SU-DHL-6 (cell line): ENCODE results near the gene SLC40A1.

ENCODE experiments used
- H2AFZ ChIP-seq: fragments of 200-600 bp; sonication (generic); 2 replicates; pipeline ENCODE4 v1.6.1; 2014; ENCODE audit warnings: low read depth, mild to moderate bottlenecking, moderate library complexity, mixed read lengths, antibody characterized with exemption, low read length; ENCODE audit not compliant: severe bottlenecking
- H3F3A ChIP-seq: fragments of 200-600 bp; shearing (Covaris generic); 2 replicates; pipeline ENCODE4 v1.6.0; 2016; ENCODE audit warnings: antibody characterized with exemption, mild to moderate bottlenecking; ENCODE audit not compliant: insufficient read depth
- H3K27ac ChIP-seq: fragments of 200-600 bp; sonication (generic); 2 replicates; pipeline ENCODE4 v1.5.1; 2016; ENCODE audit warnings: low read depth, mild to moderate bottlenecking, low read length, moderate library complexity, mixed read lengths
- H3K27me3 ChIP-seq: fragments of 200-600 bp; sonication (generic), shearing (Covaris generic); 2 replicates; pipeline ENCODE4 v1.6.0; 2014; ENCODE audit warnings: mild to moderate bottlenecking, low read length
- H3K36me3 ChIP-seq: fragments of 200-600 bp; sonication (generic); 2 replicates; pipeline ENCODE4 v1.6.1; 2014; ENCODE audit warnings: mild to moderate bottlenecking, low read length, mixed read lengths
- H3K4me2 ChIP-seq: fragments of 300-600, 200-600 bp; shearing (Covaris generic), sonication (generic); 2 replicates; pipeline ENCODE4 v1.6.0; 2014; ENCODE audit warnings: low read length, low read depth, mild to moderate bottlenecking; ENCODE audit not compliant: poor library complexity, severe bottlenecking
- H3K4me3 ChIP-seq: fragments of 200-600 bp; sonication (generic); 2 replicates; pipeline ENCODE4 v1.5.1; 2014; ENCODE audit warnings: antibody characterized with exemption, low read length, mild to moderate bottlenecking, mixed read lengths; ENCODE audit not compliant: insufficient read depth, poor library complexity, severe bottlenecking
- H3K79me2 ChIP-seq: fragments of 200-600 bp; sonication (generic); 2 replicates; pipeline ENCODE4 v1.6.1; 2014; ENCODE audit warnings: mild to moderate bottlenecking, low read length, moderate library complexity; ENCODE audit not compliant: insufficient read depth
- H3K9ac ChIP-seq: fragments of 200-600 bp; sonication (generic); 2 replicates; pipeline ENCODE4 v1.7.0; 2014; ENCODE audit warnings: mild to moderate bottlenecking, low read length
- H3K9me2 ChIP-seq: fragments of 200-600 bp; sonication (generic); replicated peaks from 2 replicates; pipeline ENCODE4 v1.6.1; 2014; ENCODE audit warnings: low read length; ENCODE audit not compliant: insufficient read depth
- H3K9me3 ChIP-seq: fragments of 200-600 bp; sonication (generic); 2 replicates; pipeline ENCODE4 v1.6.1; 2014; ENCODE audit warnings: low read length, mixed read lengths; ENCODE audit not compliant: insufficient read depth
- H4K20me1 ChIP-seq: fragments of 200-600 bp; sonication (generic); 2 replicates; pipeline ENCODE4 v1.6.1; 2014; ENCODE audit warnings: low read depth, mild to moderate bottlenecking, antibody characterized with exemption, low read length, moderate library complexity, mixed read lengths
- EZH2phosphoT487 ChIP-seq: fragments of 200-600 bp; sonication (generic), shearing (Covaris generic); conservative IDR thresholded peaks from 2 replicates; pipeline ENCODE4 v1.6.1; 2018; ENCODE audit warnings: mild to moderate bottlenecking, antibody characterized with exemption, low read length, moderate library complexity, mixed read lengths
- TF ChIP-seq, protein P1 (sequence below): fragments of 200-600 bp; sonication (generic); IDR thresholded peaks from one replicate; pipeline ENCODE4 v1.5.1; 2017; ENCODE audit warnings: antibody characterized with exemption, mild to moderate bottlenecking, low read length, moderate library complexity; ENCODE audit not compliant: insufficient read depth, poor library complexity, severe bottlenecking

SLC40A1 gene

DNA sequence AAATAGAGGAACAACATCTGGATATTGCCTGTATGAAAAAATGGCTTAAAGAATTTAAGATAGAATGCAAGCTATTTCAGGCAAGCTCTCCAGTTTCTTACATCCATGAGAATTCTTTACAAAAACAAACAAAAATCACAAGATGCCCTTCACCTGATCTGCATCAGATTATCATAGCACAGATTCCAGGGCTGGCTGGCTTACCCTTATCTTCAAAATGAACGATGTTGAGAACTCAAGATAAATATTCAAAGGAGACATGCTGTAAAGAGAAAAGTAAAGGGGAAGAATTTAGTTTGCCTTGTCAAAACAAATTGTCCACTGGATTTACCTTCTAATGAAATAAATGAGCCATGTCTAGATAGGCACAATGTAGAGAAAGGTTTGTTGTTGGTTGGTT, 18.7 kb upstream of the SLC40A1 start:
- no peaks in the 10 kb centered on the region for H3K36me3 ChIP-seq
- no peak overlapping the region for H3K4me3 ChIP-seq
- H3K9me3 ChIP-seq = no peaks in the 10 kb centered on the region
- TF ChIP-seq, protein P1, sequence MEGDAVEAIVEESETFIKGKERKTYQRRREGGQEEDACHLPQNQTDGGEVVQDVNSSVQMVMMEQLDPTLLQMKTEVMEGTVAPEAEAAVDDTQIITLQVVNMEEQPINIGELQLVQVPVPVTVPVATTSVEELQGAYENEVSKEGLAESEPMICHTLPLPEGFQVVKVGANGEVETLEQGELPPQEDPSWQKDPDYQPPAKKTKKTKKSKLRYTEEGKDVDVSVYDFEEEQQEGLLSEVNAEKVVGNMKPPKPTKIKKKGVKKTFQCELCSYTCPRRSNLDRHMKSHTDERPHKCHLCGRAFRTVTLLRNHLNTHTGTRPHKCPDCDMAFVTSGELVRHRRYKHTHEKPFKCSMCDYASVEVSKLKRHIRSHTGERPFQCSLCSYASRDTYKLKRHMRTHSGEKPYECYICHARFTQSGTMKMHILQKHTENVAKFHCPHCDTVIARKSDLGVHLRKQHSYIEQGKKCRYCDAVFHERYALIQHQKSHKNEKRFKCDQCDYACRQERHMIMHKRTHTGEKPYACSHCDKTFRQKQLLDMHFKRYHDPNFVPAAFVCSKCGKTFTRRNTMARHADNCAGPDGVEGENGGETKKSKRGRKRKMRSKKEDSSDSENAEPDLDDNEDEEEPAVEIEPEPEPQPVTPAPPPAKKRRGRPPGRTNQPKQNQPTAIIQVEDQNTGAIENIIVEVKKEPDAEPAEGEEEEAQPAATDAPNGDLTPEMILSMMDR = no peak
- TF ChIP-seq EZH2phosphoT487 = no peak
- H3F3A ChIP-seq = no peaks in the 10 kb centered on the region
- H4K20me1 ChIP-seq = no peaks in the 10 kb centered on the region
- H3K27me3 ChIP-seq = no peaks in the 10 kb centered on the region
- H3K9ac ChIP-seq = no peak overlapping the region
- no peak overlapping the region for H3K4me2 ChIP-seq
- H3K79me2 ChIP-seq = no peaks in the 10 kb centered on the region
- H2AFZ ChIP-seq = no peak overlapping the region
- H3K27ac ChIP-seq = no peak overlapping the region
- no peaks in the 10 kb centered on the region for H3K9me2 ChIP-seq

DNA sequence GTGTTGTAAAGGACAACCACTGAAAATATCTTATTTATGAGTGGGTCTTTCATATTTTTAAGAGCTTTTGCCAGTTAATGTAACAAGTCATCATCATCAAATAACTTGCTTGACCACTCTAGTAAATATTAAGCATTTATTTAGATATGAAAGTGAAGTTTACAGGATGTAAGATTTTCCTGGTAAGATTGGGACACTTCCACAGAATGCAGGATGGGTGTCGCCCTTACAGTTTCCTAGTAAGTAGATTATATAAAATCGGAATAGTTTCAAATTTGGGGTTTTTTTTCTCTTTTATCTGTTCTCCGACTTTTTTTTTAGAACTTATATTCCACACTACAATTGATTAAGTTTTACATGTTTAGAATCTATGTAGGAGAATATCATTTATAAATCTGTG, 14.8 kb upstream of the SLC40A1 start:
- H4K20me1 ChIP-seq = no peaks in the 10 kb centered on the region

DNA sequence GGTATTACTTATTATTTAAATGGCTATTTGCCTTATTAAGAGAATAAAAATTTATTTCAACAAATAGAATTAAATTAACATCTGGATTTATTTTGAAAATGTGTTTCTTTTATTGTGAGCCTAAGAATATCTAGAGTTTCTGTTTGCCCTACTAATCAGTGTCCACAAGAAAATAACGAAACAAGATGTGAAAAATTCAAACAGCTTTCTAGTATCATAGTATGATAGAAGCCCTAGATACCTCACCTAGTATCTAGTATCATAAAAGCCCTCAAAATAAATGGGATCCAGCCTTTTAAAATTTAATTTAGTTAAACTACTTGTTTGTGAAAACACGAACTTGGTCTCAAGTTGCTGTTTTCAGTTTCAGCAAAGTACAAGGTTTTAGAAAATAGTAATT, 13.7 kb upstream of the SLC40A1 start:
- Histone ChIP-seq H3K9ac (no peak overlapping the region), H3K27me3 (no peaks in the 10 kb centered on the region), H3K4me3 (no peak overlapping the region), H3K9me3 (no peaks in the 10 kb centered on the region), H3K9me2 (no peaks in the 10 kb centered on the region), H3F3A (no peaks in the 10 kb centered on the region), H4K20me1 (no peaks in the 10 kb centered on the region), H2AFZ (no peak overlapping the region), H3K79me2 (no peaks in the 10 kb centered on the region), H3K27ac (no peak overlapping the region), H3K4me2 (no peak overlapping the region), H3K36me3 (no peaks in the 10 kb centered on the region)
- TF ChIP-seq EZH2phosphoT487 = no peak
- TF ChIP-seq, protein P1 = no peak

More for the DNA sequence above, 14.8 kb upstream of the SLC40A1 start:
- Histone ChIP-seq H3K9me3 (no peaks in the 10 kb centered on the region), H3K9ac (no peak overlapping the region), H3K36me3 (no peaks in the 10 kb centered on the region), H3F3A (no peaks in the 10 kb centered on the region), H3K27me3 (no peaks in the 10 kb centered on the region), H3K4me2 (no peak overlapping the region), H2AFZ (no peak overlapping the region), H3K79me2 (no peaks in the 10 kb centered on the region), H3K4me3 (no peak overlapping the region), H3K9me2 (no peaks in the 10 kb centered on the region), H3K27ac (no peak overlapping the region)
- TF ChIP-seq, protein P1 = no peak
- TF ChIP-seq EZH2phosphoT487 = no peak

DNA sequence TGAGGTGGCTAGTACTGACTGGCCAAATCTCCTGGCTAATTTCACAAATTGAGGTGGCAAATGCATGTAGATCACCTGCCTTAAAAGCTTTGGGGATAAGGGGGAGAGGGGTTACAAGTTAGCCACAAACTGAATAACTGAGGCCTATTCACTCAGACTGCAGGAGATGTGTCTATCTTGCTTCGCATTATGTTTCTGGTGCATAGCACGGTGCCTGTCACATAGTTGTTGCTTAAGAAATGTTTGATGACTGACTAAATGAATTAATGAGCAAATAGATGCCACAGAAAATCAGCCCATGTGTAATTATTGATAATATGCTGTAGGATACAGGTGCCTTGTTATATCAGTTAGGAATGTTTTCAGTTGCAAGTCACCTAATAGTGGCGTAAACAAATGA, 12.5 kb upstream of the SLC40A1 start:
- no peaks in the 10 kb centered on the region for H3K27me3 ChIP-seq
- no peaks in the 10 kb centered on the region for H3K9me3 ChIP-seq
- H3K9me2 ChIP-seq = no peaks in the 10 kb centered on the region
- no peaks in the 10 kb centered on the region for H3K36me3 ChIP-seq
- H3K27ac ChIP-seq = no peak overlapping the region
- no peak overlapping the region for H3K4me2 ChIP-seq
- no peaks in the 10 kb centered on the region for H4K20me1 ChIP-seq
- H3K4me3 ChIP-seq = no peak overlapping the region
- H2AFZ ChIP-seq = no peak overlapping the region
- no peaks in the 10 kb centered on the region for H3K79me2 ChIP-seq
- no peaks in the 10 kb centered on the region for H3F3A ChIP-seq
- TF ChIP-seq, protein P1 = no peak
- no peak for TF ChIP-seq EZH2phosphoT487
- no peak overlapping the region for H3K9ac ChIP-seq
